GM19328 (cell line): ENCODE results near the gene DCN.
"Not testable (repeated sequence)": the region's sequence is repeated elsewhere in the genome, so short reads cannot be mapped to it uniquely, and the experiment has no call there.

Experiments
- ATAC-seq: cut with Tn5 transposase; IDR thresholded peaks from one replicate; pipeline ENCODE4 v1.9.1; 2021; ENCODE audit warnings: mild to moderate bottlenecking, moderate library complexity; ENCODE audit not compliant: unreplicated experiment

Gene DCN, protein sequence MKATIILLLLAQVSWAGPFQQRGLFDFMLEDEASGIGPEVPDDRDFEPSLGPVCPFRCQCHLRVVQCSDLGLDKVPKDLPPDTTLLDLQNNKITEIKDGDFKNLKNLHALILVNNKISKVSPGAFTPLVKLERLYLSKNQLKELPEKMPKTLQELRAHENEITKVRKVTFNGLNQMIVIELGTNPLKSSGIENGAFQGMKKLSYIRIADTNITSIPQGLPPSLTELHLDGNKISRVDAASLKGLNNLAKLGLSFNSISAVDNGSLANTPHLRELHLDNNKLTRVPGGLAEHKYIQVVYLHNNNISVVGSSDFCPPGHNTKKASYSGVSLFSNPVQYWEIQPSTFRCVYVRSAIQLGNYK

DNA sequence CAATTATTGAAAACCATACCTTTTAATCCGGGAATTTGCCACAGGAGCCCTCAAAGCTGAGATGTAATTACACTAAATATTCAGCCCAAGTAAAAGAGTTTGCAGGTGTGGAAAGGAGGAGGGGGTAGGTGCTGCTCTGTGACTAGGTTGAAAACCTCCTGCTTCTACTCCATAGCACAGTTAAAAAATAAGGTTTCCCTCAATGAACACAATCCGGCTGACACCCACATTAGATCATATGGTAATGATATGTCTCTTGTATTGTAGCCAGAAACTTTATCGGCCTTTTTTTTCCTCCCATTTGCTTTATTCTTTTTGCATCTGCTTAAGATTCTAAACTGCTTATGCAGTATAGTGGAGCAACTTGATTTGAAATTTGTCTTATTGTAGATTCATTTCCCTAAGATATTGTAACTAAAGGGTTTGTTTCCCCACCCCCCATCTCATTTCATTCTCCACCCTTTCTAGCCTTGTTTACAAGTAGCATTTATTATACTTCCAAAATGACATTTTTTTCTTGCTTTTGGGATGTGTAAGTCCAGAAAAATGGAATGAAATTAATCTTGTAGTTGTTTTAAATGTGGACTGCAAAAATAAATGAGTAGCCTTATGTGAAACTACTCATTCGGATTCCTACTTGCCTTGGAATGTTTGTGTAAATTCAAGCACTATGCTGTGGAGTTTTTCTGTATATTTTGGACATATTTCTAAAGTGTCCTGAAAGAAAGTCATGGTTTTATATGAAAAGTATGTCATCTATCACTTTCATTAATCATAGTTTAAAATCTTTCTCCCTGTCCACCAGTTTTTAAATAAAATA, at the start of gene DCN:
DCN (minus strand) TSS at position 182 of the 820 bp plus-strand sequence. CDS start 4,265 bp downstream, outside the sequence.
- no peak for ATAC-seq

DNA sequence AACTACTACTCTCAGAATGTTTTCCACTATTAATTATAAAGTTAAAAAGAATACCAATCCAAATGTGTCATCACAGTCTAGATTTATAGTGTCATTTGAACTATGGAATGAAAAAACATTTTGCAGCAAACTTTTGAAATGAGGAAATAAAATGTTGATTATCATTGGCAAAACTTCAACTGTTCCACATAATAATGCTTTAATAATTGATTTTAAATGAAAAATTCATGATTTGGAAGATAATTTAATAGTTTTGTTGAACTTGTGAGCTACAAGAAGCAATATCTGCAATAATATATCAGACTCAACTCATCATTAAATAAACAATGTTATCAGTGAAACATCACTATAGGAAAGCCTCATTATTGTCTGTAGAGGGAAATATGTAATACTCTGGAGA, 48.2 kb upstream of the DCN start:
- no peak for ATAC-seq

- ATAC-seq = no peak
These were observed 44.3 kb upstream of the DCN start for GRCh38 chr12:91226951-91227350.

- ATAC-seq = no peak
These were observed 42.7 kb upstream of the DCN start for GRCh38 chr12:91225316-91225715.

- no peak for ATAC-seq
These were observed 41.8 kb upstream of the DCN start for GRCh38 chr12:91224401-91224800.

- ATAC-seq = no peak
These were observed 40.1 kb upstream of the DCN start for GRCh38 chr12:91222746-91223145.

DNA sequence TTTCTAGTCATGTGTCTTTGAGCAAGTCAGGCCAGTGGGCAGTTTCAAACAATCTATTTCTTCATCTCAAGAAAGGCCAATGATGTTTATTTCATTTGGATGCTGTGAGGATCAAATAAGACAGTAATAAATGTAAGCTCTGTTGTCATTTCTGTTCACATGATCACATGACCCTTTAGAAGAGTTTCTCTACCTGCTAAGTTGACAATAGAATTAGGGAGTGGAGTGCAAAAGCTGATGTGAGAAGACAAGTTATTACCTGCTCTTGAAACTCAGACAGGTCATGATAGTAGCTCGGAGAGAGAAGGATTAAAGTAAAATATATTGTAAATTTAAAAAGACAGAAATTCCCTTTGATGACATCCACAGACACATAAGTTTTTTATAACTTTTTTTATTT, 37.3 kb upstream of the DCN start:
- no peak for ATAC-seq

GRCh38 chr12:91219511-91219910, 36.9 kb upstream of the DCN start:
- ATAC-seq = no peak

- ATAC-seq = no peak
These were observed 34.3 kb upstream of the DCN start for GRCh38 chr12:91216871-91217270.

- no peak for ATAC-seq
These were observed 33.4 kb upstream of the DCN start for GRCh38 chr12:91215940-91216454.

GRCh38 chr12:91211866-91212265, 29.2 kb upstream of the DCN start:
- ATAC-seq = no peak

- no peak for ATAC-seq
These were observed 28.0 kb upstream of the DCN start for GRCh38 chr12:91210618-91211017.

GRCh38 chr12:91210144-91210543, 27.5 kb upstream of the DCN start:
- ATAC-seq = no peak

- ATAC-seq = not testable (repeated sequence)
These were observed 24.7 kb upstream of the DCN start for GRCh38 chr12:91207301-91207700.

DNA sequence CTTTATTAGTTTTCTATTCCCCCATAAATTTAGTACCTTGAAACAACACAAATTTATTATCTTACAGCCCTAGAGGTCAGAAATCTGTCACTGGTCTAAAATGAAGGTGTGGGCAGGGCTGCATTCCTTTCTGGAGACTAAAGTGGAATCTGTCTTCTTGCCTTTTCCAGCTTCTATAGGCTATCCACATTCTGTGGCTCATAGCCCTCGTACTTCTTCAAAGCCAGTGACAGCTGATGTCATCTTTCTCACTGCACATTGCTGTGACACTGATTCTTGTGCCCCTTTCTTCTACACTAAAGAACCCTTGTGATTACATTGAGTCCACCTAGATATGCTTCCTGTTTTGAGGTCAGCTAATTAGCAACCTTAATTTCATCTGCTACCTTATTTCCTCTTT, 23.2 kb upstream of the DCN start:
- ATAC-seq = no peak

DNA sequence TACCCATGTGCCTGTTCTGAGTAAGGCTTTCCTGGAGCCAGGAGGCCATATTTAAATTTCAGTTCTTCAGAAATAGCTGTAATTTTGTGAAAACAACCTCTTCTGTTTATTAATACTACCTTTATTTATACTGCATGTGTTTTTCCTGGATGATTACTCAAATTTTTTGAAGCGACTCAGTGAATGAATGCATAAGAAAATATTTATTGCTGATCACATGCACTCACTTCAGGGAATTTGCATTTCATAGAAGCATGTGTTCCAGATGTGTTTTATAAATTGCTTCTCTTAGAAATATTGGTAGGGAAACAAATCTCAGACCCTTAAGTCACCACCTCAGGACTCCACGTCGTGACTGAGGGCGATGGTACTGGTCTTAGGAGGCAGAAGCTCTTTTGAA, 21.8 kb upstream of the DCN start:
- no peak for ATAC-seq

- ATAC-seq = no peak
These were observed 21.0 kb upstream of the DCN start for GRCh38 chr12:91203610-91204009.

- ATAC-seq = no peak
These were observed 19.8 kb upstream of the DCN start for GRCh38 chr12:91202390-91202789.

DNA sequence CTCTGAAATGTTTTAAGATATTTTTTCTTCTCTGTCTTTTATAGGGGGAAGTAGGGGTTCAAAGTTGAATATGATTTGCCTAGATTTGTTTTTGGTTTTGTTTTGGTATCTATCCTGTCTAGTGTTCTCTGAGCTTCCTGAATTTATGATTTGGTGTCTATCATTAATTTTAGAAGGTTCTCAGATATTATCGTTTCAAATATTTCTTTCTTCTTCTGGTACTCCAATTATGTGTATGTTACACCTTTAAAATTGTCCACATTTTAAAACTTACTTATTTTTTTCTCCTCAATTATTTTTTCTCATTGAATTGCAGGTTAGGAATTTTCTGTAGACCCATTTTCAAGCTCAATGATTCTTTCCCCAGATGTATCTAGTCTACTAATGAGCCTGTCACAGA, 13.8 kb upstream of the DCN start:
- ATAC-seq = no peak

DNA sequence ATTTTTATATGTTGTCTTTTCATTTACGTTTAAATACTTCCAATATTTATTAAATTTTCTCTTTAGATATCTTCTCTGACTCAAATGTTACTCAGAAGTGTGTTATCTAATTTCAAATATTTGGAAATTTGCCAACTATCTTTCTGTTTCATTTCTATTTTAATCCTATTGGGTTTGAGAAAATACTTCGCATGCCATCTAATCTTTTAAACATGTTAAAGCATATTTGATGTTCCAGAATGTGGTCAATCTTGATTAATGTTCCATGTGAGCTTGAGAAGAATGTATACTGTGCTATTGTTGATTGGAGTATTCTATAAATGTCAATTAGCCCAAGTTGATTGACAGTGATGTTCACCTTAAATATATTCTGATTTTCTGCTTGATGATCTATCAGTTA, 11.9 kb upstream of the DCN start:
- no peak for ATAC-seq

GRCh38 chr12:91191513-91192111, 9.0 kb upstream of the DCN start:
- ATAC-seq = no peak

GRCh38 chr12:91189516-91189915, 6.9 kb upstream of the DCN start:
- no peak for ATAC-seq
